GM21515 (cell line): Measurements from ENCODE around the gene FOXD4L6.
"Not testable (repeated sequence)": the region's sequence is repeated elsewhere in the genome, so short reads cannot be mapped to it uniquely, and the experiment has no call there.

ENCODE experiments used
- ATAC-seq: cut with Tn5 transposase; IDR thresholded peaks from one replicate; pipeline ENCODE4 v1.9.1; 2021; ENCODE audit not compliant: unreplicated experiment

The FOXD4L6 gene

DNA sequence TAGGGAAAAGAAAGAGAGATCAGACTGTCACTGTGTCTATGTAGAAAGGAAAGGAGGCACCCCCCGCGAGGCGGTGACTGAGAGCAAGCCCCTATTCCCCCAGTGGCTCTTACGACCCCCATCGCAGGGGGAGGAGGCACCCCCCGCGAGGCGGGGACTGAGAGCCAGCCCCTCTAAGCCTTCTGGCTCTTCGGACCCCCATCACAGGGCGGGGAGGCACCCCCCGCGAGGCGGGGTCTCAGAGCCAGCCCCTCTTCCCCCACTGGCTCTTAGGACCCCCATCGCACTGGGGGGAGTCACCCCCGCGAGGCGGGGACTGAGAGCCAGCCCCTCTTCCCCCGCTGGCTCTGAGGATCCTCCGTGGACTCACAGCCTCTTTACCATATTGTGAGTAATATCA is 23.9 kb downstream of the FOXD4L6 start:
- not testable (repeated sequence) for ATAC-seq

DNA sequence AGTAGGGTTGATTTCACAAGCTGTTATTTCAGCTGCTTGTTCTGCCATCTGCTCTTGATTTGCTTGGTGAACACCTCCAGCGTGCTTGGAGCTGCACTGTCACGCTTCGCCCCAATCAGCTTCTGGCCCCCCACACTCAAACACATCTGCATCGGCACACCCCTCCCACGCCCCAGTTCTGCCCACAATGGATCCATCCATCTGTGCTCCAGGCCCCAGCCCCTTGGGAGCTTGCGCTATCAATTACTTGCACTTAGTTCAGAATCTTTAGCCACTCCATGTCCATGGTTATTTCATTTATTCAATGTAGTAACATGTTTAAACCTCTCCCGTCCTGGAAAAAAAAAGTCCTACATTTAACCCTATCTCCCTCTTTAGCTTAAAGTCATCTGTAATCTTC is 28.0 kb downstream of the FOXD4L6 start:
- not testable (repeated sequence) for ATAC-seq

DNA sequence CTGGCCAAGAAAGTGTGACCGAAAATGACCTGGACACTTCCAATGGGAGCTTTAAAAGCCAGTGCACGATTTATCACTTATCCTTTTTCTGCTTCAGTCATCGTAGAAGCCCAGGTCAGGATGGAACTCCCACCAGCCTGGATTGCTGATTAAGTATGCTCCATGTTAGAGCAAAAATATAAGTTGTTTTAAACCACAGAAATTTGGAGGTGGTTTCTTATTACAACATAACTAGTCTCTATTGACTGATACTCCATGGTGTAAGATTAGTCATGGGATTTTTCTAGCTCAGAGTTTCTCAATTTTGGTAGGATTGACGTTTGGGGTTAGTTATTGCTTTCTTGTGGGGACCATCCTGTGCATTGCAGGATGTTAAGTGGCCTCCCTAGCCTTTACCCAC is 29.7 kb downstream of the FOXD4L6 start:
- not testable (repeated sequence) for ATAC-seq

DNA sequence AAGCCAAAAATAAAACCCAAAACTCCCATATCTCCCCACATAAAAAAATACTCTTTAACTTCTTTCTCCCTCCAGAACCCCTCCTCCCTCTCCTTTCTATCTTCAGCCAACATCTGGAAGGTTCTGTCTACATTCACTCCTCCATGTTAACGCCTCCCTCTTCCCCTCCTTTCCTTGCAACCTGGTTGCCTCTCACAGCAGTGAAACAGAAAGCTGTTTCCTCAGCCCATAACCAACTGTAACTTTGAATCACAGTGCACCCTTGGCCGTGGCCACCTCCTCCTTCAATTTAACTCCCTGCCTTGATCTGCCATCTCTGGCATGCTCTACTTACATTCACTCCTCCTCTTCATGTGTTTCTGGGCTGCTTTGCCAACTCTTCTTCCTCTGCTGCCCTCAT is 33.4 kb downstream of the FOXD4L6 start:
- ATAC-seq: not testable (repeated sequence)

DNA sequence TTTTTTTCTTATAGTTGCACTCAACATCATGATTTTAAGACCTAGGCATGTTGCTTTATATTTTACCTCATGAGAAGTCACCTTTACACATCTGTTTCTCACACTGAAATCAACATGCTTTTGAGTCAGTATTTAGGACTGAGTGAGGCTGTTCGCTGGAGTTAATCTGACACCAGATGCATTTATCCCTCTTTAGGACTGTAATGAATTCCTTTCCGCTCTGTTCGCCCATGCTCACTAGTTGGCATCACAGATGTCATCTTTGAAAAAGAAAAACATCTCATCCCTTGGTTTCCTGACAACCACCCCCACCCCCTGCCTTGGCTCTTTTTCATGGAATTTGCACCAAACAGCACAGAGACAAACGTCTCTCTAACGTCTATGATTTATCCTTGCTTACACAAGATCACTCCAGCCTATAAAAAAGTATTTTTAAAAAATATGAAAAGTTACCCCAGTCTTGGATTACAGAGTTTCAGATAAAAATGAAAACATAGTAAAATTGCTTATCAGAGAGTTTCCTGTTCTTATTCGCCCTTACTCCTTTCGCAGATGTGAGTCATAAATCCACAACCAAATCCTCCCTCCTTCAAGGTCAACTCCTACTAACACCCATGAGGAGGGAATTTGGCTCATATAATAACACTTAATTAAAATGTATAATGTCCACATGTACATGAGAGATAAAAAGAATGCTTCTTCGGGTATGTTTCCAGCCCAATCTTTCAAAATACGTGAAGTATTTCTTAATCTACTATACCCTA is 34.3 kb downstream of the FOXD4L6 start:
- not testable (repeated sequence) for ATAC-seq

DNA sequence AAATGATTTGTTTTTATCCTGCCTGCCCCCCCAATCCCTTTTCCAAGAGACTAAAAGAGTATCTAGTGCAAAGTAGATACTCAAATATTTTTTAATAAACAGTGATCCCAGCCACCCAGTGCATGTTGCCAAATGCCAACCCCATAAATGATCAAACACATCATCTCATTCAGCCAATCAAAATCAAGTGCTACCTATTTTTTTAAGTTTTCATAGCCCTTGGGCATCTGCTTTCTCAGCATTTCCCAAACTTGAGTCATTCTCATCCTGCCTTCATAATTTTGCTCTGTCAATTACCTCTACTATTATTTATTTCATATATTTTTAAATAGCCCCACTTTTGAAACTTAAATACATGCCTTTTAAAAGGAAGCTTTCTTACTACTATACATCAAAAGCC is 37.6 kb downstream of the FOXD4L6 start:
- not testable (repeated sequence) for ATAC-seq

DNA sequence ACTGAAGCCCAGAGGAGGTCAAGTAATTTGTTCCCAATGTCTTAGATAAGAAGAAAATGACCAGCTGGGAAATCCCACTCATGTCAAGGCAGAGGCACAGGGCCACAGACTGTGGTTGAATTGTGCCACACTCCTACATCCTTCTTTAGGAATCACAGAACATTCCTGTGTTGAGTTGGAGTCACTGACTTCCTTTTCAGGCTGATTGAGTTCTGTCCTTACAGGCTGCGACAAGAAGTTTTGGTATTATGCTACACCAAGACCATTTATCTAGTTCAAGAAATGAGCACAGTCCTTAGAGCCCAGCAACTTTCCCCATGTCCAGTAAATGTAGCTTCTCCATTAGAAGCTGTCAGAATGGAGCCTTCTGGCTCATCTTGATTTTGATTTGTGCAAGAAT is 38.1 kb downstream of the FOXD4L6 start:
- not testable (repeated sequence) for ATAC-seq

DNA sequence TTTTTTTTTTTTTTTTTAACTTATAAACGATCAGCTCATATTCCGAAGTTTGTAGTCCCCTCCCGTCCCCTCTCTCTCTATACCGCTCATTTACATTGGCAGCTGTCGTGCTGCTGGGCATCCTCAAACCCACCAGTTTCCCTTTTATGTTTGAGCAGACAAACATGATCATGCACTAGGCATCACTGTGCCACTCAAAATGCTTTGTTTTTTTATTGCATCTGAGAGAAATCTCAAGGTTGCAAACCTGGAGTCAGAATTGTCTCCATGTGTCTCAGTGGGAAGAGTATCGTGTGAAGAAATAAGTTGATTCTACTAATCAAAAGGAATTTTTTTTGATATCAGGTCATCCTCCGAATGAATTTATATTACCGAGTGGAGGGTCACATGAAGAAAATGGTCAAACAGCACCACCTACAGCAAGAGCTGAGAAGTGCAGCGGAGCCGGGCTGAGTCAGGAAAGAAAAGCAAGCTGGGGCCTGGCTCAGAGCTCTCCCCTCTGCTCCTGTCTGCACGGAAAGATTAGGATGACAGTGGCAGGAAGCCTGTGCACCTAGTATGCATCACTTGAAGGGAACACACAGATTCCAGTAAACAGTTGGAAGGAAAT is 39.9 kb downstream of the FOXD4L6 start:
- peak; percentile 77 for ATAC-seq

DNA sequence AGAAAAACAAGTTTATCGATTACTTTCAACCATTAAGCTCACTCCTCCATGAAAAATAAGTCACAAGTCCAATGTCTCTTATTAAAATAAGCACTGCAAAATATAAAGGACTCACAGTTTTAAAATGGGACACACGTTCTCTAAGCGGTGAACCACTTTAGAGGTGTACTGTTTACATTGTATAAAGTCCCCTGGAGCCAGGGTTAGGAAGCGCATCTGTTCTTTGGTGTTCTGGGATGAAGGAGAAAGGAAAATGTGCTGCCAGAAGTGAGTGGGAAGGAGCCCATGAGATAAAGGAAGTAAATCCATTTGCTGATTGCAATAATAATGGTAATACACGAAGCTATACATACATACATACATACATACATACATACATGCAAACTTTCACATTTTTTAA is 40.6 kb downstream of the FOXD4L6 start:
- ATAC-seq: not testable (repeated sequence)

DNA sequence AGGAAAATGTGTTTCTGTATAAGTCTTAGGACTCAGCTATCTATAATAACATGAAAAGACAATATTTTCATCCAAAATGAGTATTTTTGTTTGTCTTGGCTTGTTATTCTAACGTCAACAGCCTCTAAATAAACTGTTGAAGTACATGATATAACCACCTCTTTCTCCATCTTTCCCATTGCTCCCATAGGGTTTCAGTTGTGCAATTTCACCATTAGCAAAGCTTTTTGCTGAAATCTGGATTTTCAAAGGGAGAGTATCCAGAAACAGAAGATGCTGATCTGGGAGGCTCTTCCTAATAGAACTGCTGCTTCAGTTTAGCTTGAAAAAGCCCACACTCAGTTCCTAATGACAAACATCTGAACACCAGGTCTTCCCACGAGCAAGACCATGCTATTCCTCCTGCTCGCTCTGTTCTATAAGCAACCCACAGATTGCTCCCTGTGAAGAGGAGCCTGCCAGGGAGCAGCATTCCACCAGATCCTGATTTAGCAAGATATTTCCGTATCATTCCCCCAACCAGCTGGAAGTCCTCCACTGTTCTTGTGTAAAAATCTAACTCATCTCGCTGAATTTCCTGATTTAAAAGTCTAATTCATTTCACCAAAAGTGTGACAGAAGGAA is 41.2 kb downstream of the FOXD4L6 start:
- ATAC-seq: not testable (repeated sequence)

DNA sequence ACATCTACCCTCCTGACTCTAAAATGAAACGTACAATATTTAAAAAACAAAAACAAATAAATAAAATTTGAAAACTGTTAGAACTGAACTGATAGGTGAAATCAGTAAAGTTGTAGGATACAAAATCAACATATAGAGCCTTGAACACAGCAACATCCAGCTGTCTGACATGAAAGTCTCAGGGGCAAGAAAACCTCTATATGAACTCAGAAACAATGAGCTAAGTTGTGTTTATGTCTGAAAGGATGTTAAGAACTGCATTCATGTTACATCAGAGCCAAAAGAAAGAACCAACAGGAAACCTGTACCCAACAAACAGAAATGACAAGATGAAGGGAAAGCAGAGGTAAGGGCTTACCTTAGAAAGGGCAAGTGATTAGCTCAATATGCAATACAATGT is 41.8 kb downstream of the FOXD4L6 start:
- ATAC-seq: not testable (repeated sequence)

DNA sequence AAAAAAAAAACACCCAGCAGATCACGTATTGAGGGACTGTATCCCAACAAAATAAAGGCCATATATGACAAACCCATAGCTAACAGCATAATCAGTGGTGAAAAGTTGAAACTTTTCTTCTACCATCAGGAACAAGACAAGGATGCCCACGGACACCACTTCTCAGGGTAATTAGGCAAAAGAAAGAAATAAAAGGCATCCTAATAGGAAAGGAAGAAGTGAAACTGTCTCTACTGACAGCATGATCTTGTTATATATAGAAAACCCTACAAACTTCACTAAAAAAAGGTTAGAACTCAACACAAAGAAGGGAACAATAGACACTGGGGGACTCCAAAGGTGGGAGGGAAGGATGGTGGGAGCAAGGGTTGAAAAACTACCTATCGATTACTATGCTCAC is 42.3 kb downstream of the FOXD4L6 start:
- not testable (repeated sequence) for ATAC-seq

DNA sequence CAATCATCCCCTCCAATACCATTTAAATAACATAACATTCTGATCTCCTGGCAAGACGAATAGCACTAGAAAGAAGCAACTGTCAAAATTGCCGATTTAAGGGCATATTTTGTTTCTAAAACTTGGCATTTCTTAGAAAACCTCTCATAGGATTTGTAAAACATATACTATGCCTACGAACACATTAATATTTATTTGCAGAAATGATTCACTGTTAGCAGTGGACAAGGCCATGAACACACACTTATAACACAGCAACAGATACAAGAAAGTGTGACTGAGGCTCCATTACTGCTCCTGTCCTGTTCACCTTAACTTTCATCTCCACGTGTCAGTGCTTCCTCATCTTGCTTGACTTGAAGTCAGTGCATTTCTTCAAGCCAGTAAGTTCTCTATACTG is 46.1 kb downstream of the FOXD4L6 start:
- not testable (repeated sequence) for ATAC-seq

DNA sequence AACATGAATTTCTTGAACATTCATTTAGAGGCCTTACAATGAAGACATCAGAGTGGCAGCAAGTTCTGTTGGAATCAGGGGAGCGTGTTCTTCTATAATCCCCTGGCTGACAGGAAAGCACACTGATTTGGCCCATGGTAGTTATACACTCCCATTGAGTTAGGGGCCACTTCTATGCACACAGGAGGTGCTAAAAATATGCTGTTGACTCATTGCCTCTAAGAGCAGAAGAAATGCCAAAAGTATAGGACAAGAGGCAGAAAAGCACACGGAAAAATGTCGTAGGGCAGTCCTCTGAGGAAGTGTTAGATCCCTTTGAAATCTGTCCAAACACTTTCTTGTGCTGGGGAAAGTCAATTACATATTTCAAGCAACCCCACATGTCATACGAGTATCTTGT is 49.0 kb downstream of the FOXD4L6 start:
- not testable (repeated sequence) for ATAC-seq

DNA sequence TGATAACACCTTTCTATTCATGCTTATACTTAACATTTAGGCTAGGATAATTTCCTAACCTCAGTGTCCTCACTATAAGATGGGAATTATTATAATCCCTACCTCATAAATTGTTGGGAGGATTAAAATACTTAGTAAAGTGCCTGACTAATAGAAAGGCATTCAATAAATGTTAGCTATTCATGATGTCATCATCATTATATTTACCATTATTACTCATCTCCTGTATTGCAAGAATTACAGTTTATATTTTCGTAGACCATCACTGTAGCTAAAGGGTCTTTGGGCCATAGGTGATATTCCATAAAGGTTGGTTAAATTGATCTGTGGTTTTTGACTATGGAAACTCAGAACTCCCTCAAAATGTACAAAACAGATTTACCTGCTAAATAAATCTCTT is 50.9 kb downstream of the FOXD4L6 start:
- not testable (repeated sequence) for ATAC-seq
